HEK293 (cell line): Measurements from ENCODE around the gene GP1BB.
A peak's percentile ranks its signal among the peaks of the same experiment; 100 is the strongest.

ENCODE experiments used
- CTCF ChIA-PET: fragments of 350-600 bp; formaldehyde crosslinking; extraction: SDS; loops from one replicate; lab custom pipeline; 2021; ENCODE audit warnings: antibody characterized with exemption; lab: Yijun Ruan, JAX
- POLR2A ChIA-PET: fragments of 300-600 bp; formaldehyde crosslinking; extraction: SDS; loops from one replicate; lab custom pipeline; 2020; ENCODE audit warnings: antibody characterized with exemption, inconsistent platforms; lab: Yijun Ruan, JAX
- H3K27ac ChIP-seq: fragments of 200-500 bp; sonication (Bioruptor generic); 2 replicates; pipeline ENCODE4 v1.5.1; 2014; ENCODE audit warnings: low read depth, low read length, control low read depth, inconsistent platforms; ENCODE audit errors: extremely low read depth
- H3K36me3 ChIP-seq, 2 experiments: fragments of 200-500 bp in 1 of 2; sonication (Bioruptor generic) in 1 of 2; 1 replicate in 1 of 2; 2 replicates in 1 of 2; pipeline ENCODE4 v1.5.1; 2014 to 2017; ENCODE audit warnings: inconsistent platforms in 2 of 2, low read length in 2 of 2; ENCODE audit not compliant: control insufficient read depth in 2 of 2, insufficient read depth in 1 of 2
- H3K4me1 ChIP-seq: fragments of 200-500 bp; sonication (Bioruptor generic); 2 replicates; pipeline ENCODE4 v1.5.1; 2014; ENCODE audit warnings: mild to moderate bottlenecking, low read length, inconsistent platforms; ENCODE audit not compliant: control insufficient read depth, insufficient read depth
- H3K4me3 ChIP-seq: 2 replicates; pipeline ENCODE4 v1.5.1; 2011; ENCODE audit warnings: low read depth, mild to moderate bottlenecking, control low read depth, low read length, moderate library complexity
- H3K9me3 ChIP-seq: fragments of 200-500 bp; sonication (Bioruptor generic); 2 replicates; pipeline ENCODE4 v1.5.1; 2014; ENCODE audit warnings: low read depth, low read length, inconsistent platforms; ENCODE audit not compliant: control insufficient read depth, insufficient read depth
- EGR2 ChIP-seq: fragments of 450-650 bp; formaldehyde crosslinking; IDR thresholded peaks from 2 replicates; pipeline ENCODE4 v1.5.1; 2016; ENCODE audit warnings: low read depth, missing biosample characterization, missing genetic modification characterization
- GLIS1 ChIP-seq: fragments of 450-650 bp; formaldehyde crosslinking; IDR thresholded peaks from 2 replicates; pipeline ENCODE4 v1.5.1; 2016; ENCODE audit warnings: missing biosample characterization, missing genetic modification characterization
- GLIS2 ChIP-seq: fragments of 450-650 bp; formaldehyde crosslinking; IDR thresholded peaks from 2 replicates; pipeline ENCODE4 v1.5.1; 2016; ENCODE audit warnings: missing biosample characterization, missing genetic modification characterization
- HOXD13 ChIP-seq: sonication (generic); formaldehyde crosslinking; IDR thresholded peaks from 2 replicates; pipeline ENCODE4 v1.8.0; 2022; ENCODE audit warnings: missing genetic modification reagents, borderline replicate concordance
- MYNN ChIP-seq: fragments of 450-650 bp; formaldehyde crosslinking; IDR thresholded peaks from 2 replicates; pipeline ENCODE4 v1.5.1; 2016; ENCODE audit warnings: missing biosample characterization, missing genetic modification characterization, borderline replicate concordance
- OSR2 ChIP-seq: fragments of 450-650 bp; formaldehyde crosslinking; IDR thresholded peaks from 2 replicates; pipeline ENCODE4 v1.5.1; 2016; ENCODE audit warnings: missing biosample characterization, missing genetic modification characterization
- SP2 ChIP-seq: fragments of 450-650 bp; formaldehyde crosslinking; IDR thresholded peaks from 2 replicates; pipeline ENCODE4 v1.5.1; 2016; ENCODE audit warnings: missing biosample characterization, missing genetic modification characterization
- SP7 ChIP-seq: fragments of 450-650 bp; formaldehyde crosslinking; IDR thresholded peaks from 2 replicates; pipeline ENCODE4 v1.5.1; 2016; ENCODE audit warnings: missing biosample characterization, missing genetic modification characterization
- ZBTB17 ChIP-seq: fragments of 450-650 bp; formaldehyde crosslinking; IDR thresholded peaks from 2 replicates; pipeline ENCODE4 v1.5.1; 2016; ENCODE audit warnings: missing biosample characterization, missing genetic modification characterization
- ZBTB7A ChIP-seq: fragments of 450-650 bp; formaldehyde crosslinking; IDR thresholded peaks from 2 replicates; pipeline ENCODE4 v1.5.1; 2016; ENCODE audit warnings: low read depth, missing biosample characterization, missing genetic modification characterization
- ZBTB8A ChIP-seq: fragments of 450-650 bp; formaldehyde crosslinking; IDR thresholded peaks from 2 replicates; pipeline ENCODE4 v1.5.1; 2016; ENCODE audit warnings: missing biosample characterization, missing genetic modification characterization
- ZFHX2 ChIP-seq: fragments of 450-650 bp; formaldehyde crosslinking; conservative IDR thresholded peaks from 2 replicates; pipeline ENCODE4 v1.5.1; 2016; ENCODE audit warnings: missing biosample characterization, missing genetic modification characterization
- ZIC2 ChIP-seq: fragments of 450-650 bp; formaldehyde crosslinking; IDR thresholded peaks from 2 replicates; pipeline ENCODE4 v1.5.1; 2016; ENCODE audit warnings: missing biosample characterization, missing genetic modification characterization
- ZNF121 ChIP-seq: fragments of 450-650 bp; formaldehyde crosslinking; IDR thresholded peaks from 2 replicates; pipeline ENCODE4 v1.5.1; 2016; ENCODE audit warnings: missing biosample characterization, missing genetic modification characterization
- ZNF132 ChIP-seq: fragments of 450-650 bp; formaldehyde crosslinking; IDR thresholded peaks from 2 replicates; pipeline ENCODE4 v1.5.1; 2017; ENCODE audit warnings: missing biosample characterization, missing genetic modification characterization, borderline replicate concordance
- ZNF133 ChIP-seq: fragments of 450-650 bp; formaldehyde crosslinking; IDR thresholded peaks from 2 replicates; pipeline ENCODE4 v1.5.1; 2016; ENCODE audit warnings: missing biosample characterization, missing genetic modification characterization
- ZNF155 ChIP-seq: fragments of 450-650 bp; formaldehyde crosslinking; IDR thresholded peaks from 2 replicates; pipeline ENCODE4 v1.5.1; 2016; ENCODE audit warnings: missing biosample characterization, missing genetic modification characterization
- ZNF24 ChIP-seq: fragments of 450-650 bp; formaldehyde crosslinking; IDR thresholded peaks from 2 replicates; pipeline ENCODE4 v1.5.1; 2016; ENCODE audit warnings: missing biosample characterization, missing genetic modification characterization
- ZNF274 ChIP-seq, 2 experiments: fragments of 200-500 bp in 1 of 2; fragments of 450-650 bp in 1 of 2; sonication (Bioruptor generic) in 1 of 2; formaldehyde crosslinking in 1 of 2; IDR thresholded peaks; 2 replicates each; pipeline versions ENCODE4 v1.5.1 to v1.6.1; 2014 to 2016; ENCODE audit warnings: borderline replicate concordance in 1 of 2, inconsistent platforms in 1 of 2, low read length in 1 of 2, missing biosample characterization in 1 of 2, missing genetic modification characterization in 1 of 2
- ZNF292 ChIP-seq: fragments of 450-650 bp; formaldehyde crosslinking; IDR thresholded peaks from 2 replicates; pipeline ENCODE4 v1.5.1; 2016; ENCODE audit warnings: low read depth, missing biosample characterization, missing genetic modification characterization, borderline replicate concordance
- ZNF48 ChIP-seq: fragments of 450-650 bp; formaldehyde crosslinking; IDR thresholded peaks from 2 replicates; pipeline ENCODE4 v1.5.1; 2016; ENCODE audit warnings: missing biosample characterization, missing genetic modification characterization
- ZNF658 ChIP-seq: fragments of 450-650 bp; formaldehyde crosslinking; IDR thresholded peaks from 2 replicates; pipeline ENCODE4; 2016; ENCODE audit warnings: missing biosample characterization, missing genetic modification characterization
- ZNF664 ChIP-seq: fragments of 450-650 bp; formaldehyde crosslinking; IDR thresholded peaks from 2 replicates; pipeline ENCODE4 v1.5.1; 2016; ENCODE audit warnings: missing biosample characterization, missing genetic modification characterization
- TF ChIP-seq, protein P1 (sequence below): fragments of 450-650 bp; formaldehyde crosslinking; IDR thresholded peaks from 2 replicates; pipeline ENCODE4 v1.5.1; 2016; ENCODE audit warnings: missing biosample characterization, missing genetic modification characterization
- TF ChIP-seq, protein P2 (sequence below): fragments of 450-650 bp; formaldehyde crosslinking; IDR thresholded peaks from 2 replicates; pipeline ENCODE4 v1.5.1; 2016; ENCODE audit warnings: missing biosample characterization, missing genetic modification characterization

Gene GP1BB

DNA sequence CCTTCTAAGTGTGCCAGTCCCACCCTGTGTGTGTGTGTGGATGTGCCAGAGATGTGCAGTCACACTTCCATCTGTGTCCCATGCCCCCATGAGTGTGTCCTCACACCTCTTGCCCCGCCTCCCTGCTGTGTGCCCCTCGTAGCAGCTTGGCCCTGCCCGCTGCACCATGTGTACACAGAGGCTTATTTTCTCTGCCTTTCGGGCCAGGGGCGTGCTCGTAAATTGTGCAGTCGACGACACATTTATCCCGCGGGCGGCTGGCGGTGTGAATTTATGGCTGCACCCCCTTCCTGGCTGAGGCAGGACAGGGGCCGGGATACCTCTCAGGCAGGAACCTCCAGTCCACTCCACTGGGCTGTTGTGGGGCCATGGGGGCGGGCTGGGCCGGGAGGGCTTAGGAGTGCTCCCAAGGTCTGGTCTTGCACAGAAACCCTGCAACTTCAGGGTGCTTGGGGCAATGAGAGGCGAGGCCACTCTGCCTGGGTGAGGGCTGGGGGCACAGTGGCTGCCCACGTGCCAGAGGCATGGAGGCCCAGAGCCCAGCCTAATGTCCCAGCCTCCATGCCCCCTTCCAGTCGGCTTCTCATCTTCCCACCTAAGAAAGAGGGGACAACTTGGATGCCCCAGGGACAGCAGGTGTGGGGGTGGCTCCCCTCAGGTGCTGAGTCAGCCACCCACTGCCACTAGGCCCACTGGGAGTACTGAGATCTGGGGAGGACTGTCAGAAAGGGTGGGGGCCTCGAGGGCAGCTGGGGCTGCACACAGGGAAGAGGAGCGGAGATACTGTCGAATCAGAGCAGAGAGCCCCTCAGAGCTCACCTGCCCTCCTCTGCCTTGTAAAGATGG, 12.5 kb downstream of the GP1BB start:
- no peak overlapping the region for H3K27ac ChIP-seq
- H3K9me3 ChIP-seq, result no peaks in the 10 kb centered on the region
- H3K36me3 ChIP-seq, result no peaks in the 10 kb centered on the region
- POLR2A ChIA-PET, result no interaction called here
- CTCF ChIA-PET, result no interaction called here
- H3K4me1 ChIP-seq, result no peaks in the 10 kb centered on the region
- H3K4me3 ChIP-seq, result no peak overlapping the region
- 0 out of 2 replicates have a peak, but pooled peaks have one; percentile 12 for TF ChIP-seq OSR2
- peak; percentile 21; the same call in 1 of the 2 replicates for TF ChIP-seq GLIS1
- TF ChIP-seq ZBTB8A (tag by site-specific recombination), result peak; percentile 61; the same call in 1 of the 2 replicates
- no peak for TF ChIP-seq ZNF664
- TF ChIP-seq ZBTB7A, result no peak
- no peak for TF ChIP-seq ZNF133 (tag by site-specific recombination)
- peak; percentile 96 for TF ChIP-seq ZFHX2 (tag by site-specific recombination)
- TF ChIP-seq ZNF24, result no peak
- peak; percentile 91 for TF ChIP-seq EGR2 (tag by site-specific recombination)
- TF ChIP-seq ZNF132 (tag by site-specific recombination), result no peak
- TF ChIP-seq ZBTB17 (tag by site-specific recombination), result no peak
- TF ChIP-seq ZNF292 (tag by site-specific recombination), result no peak
- no peak for TF ChIP-seq ZNF48 (tag by site-specific recombination)
- TF ChIP-seq MYNN (tag by site-specific recombination), result no peak
- TF ChIP-seq SP7 (tag by site-specific recombination), result peak; percentile 39; the same call in 1 of the 2 replicates
- peak; percentile 87 for TF ChIP-seq ZIC2 (tag by site-specific recombination)
- no peak for TF ChIP-seq ZNF155 (tag by site-specific recombination)
- TF ChIP-seq ZNF274 (IDR thresholded peaks at IDR 0.05; ENCODE audit: low read length), result no peak
- TF ChIP-seq ZNF274 (tag by site-specific recombination; IDR thresholded peaks at IDR 0.05; ENCODE audit: borderline replicate concordance), result no peak
- TF ChIP-seq SP2 (tag by site-specific recombination), result peak; percentile 9; the same call in 1 of the 2 replicates
- no peak for TF ChIP-seq ZNF121 (tag by site-specific recombination)
- no peak for TF ChIP-seq ZNF658
- no peak for TF ChIP-seq HOXD13
- TF ChIP-seq, protein P1, sequence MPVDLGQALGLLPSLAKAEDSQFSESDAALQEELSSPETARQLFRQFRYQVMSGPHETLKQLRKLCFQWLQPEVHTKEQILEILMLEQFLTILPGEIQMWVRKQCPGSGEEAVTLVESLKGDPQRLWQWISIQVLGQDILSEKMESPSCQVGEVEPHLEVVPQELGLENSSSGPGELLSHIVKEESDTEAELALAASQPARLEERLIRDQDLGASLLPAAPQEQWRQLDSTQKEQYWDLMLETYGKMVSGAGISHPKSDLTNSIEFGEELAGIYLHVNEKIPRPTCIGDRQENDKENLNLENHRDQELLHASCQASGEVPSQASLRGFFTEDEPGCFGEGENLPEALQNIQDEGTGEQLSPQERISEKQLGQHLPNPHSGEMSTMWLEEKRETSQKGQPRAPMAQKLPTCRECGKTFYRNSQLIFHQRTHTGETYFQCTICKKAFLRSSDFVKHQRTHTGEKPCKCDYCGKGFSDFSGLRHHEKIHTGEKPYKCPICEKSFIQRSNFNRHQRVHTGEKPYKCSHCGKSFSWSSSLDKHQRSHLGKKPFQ (tag by site-specific recombination), result 0 out of 2 replicates have a peak, but pooled peaks have one; percentile 42

DNA sequence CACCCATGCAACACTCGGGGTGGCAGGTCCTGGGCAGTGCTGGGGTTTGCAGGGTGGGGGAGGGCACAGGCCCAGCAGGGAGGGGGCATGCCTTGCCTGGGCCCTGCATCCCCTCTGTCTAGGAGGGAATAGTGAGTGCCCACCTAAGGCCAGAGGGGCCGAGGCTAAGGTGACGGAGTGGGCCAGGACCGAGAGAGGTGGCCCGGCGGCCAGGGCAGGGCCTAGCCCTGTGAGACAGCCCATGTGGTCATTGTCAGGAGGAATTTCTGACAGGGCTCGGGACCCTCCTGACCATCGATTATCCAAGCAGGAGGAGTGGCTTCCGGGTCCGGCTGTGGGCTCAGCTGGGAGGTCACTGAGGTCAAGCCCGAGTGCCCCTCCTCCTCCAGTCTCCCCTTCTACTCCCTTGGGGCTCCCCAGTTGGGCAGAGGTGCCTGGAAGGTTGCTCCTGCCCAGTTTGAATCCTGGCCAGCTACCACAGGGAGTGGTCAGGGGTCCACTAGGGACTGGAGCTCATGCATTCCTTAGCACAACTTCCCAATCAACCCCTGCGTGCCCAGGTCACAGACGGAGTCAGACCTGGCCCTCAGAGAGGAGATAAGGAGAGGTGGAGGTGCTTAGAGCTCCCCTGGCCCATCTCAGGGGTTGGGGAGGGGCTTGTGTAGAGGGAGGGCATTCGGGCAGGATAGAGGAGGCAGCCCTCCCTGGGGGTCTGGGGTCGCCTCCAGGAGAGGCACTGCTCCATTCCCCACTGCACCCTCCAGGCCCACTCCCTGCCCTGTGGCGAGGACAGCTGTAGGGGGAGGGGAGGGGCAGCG, 14.7 kb downstream of the GP1BB start:
- no peak overlapping the region for H3K4me3 ChIP-seq
- TF ChIP-seq, protein P2, sequence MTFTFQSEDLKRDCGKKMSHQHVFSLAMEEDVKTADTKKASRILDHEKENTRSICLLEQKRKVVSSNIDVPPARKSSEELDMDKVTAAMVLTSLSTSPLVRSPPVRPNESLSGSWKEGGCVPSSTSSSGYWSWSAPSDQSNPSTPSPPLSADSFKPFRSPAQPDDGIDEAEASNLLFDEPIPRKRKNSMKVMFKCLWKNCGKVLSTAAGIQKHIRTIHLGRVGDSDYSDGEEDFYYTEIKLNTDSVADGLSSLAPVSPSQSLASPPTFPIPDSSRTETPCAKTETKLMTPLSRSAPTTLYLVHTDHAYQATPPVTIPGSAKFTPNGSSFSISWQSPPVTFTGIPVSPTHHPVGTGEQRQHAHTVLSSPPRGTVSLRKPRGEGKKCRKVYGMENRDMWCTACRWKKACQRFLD (tag by site-specific recombination), result no peak
- TF ChIP-seq GLIS2 (tag by site-specific recombination), result 0 out of 2 replicates have a peak, but pooled peaks have one; percentile 14
- TF ChIP-seq, all 188 proteins: peak for 1
- Histone ChIP-seq H3K4me1 (no peaks in the 10 kb centered on the region), H3K36me3 (no peaks in the 10 kb centered on the region), H3K27ac (no peak overlapping the region), H3K9me3 (no peaks in the 10 kb centered on the region)
- POLR2A ChIA-PET, result no interaction called here
- CTCF ChIA-PET, result interaction anchor here (0.5 to 1.0 kb wide), 2 partner anchors 8 to 232 kb away, joined by 3 read pairs; no protein-coding TSS in a partner anchor
